GM18858 (cell line): Measurements from ENCODE around the gene ODF4.
"Not testable (repeated sequence)": the region's sequence is repeated elsewhere in the genome, so short reads cannot be mapped to it uniquely, and the experiment has no call there.

Experiments used
- ATAC-seq: cut with Tn5 transposase; IDR thresholded peaks from one replicate; pipeline ENCODE4 v1.9.1; 2021; ENCODE audit not compliant: unreplicated experiment

The ODF4 gene

DNA sequence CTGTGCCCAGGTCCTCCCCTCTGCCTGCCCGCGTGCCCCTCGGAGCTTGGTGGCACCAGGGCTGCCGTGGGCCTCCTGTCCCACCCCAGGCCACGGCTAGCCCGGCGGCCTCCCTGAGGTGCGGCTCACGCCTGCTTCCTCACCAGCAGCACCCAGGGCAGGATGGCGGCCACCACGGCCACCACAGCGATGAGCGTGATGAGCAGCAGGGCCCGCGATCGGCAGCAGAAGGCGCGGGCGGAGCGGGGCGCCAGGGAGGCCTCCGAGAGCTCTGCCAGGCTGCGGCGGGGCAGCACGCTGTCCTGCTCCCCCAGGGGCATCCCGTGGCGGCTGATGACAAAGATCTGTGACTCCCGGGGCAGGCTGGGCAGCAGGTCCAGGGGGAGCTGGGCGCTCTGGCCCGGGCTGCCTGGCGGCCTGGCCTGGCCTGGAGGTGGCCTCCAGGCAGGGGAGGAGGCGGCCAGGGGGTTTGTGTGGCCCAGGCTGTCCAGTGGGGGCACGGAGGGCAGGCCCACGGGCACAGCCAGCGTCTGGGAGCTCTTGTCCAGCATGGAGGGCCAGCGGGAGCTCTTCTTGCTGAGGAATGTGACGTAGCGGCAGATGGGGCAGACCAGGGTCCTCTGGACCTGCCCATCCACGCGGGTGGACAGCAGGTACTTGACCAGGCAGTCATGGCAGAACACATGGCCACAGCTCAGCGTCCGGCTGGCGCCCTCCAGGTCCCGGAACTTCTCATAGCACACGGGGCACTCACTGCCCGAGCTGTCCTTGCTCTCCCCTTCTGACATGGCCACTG lies 53.2 kb downstream of the ODF4 start:
- ATAC-seq: no peak

DNA sequence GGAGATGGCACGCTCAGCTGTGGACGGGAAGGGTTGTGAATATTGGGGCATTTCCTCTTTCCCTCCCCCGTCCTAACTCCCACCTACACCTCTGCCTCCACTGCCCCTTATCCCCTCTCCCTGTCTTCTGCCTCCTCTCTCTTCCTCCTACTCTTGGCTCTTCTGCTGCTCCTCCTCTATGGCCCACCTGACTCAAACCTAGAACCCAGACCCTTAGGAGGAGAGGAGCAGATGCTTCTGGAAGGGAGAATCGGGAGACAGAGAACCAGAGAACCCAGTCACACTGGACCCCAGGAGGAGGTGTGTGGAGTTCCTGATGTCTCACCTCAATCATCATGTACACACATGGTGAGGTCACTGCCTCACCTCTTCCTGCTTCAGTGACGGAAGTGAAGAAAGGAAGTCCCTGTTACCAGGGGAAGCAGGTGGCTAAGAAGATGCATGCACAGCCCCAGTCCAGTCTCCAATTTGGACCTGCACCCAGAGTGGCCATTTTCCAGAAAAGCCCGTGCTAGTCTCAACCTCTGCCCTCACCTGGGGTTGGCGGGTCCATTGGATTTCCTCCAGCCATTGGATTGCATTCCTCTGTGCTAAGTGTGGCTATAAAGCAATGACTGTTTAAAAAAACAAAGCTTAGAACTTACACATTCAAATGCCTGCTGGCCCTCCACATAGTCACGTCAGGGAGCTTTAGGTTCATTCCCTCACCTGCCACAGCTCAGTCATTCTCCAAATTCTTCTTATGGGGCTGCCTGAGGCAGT lies 54.0 kb downstream of the ODF4 start:
- ATAC-seq: no peak

DNA sequence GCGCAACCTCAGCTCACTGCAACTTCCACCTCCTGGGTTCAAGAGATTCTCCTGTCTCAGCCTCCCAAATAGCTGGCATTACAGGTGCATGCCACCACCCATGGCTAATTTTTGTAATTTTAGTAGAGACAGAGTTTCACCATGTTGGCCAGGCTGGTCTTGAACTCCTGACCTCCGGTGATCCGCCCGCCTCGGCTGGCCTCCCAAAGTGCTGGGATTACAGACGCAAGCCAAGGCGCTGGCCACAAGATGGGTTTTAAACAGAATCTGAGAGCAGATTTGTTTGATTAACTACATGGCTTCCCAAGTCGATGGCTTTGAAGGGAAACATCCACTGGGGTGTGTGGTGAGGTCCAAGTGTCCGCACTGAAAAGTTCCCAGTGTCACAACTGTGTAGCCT lies 54.9 kb downstream of the ODF4 start:
- not testable (repeated sequence) for ATAC-seq
